GM12878 (cell line): ENCODE measurements around the gene AVEN. TPM values are rescaled to one million over a fixed set of nuclear protein-coding genes. Genes with fewer than 3 reads are reported as not detected.

Experiments
- CUX1 ChIP-seq: IDR thresholded peaks from 2 replicates; pipeline ENCODE4 v1.6.1; 2012; ENCODE audit warnings: improper control_type of control experiment, low read depth, low read length; ENCODE audit not compliant: insufficient replicate concordance
- MXI1 ChIP-seq: fragments of 150-350 bp; IDR thresholded peaks from 2 replicates; pipeline ENCODE4 v1.6.1; 2011; ENCODE audit warnings: low read depth, mild to moderate bottlenecking, inconsistent platforms, low read length, improper control_type of control experiment
- PAX5 ChIP-seq: IDR thresholded peaks from 2 replicates; pipeline ENCODE4 v1.6.1; 2011; ENCODE audit warnings: low read depth, low read length, borderline replicate concordance
- SKIL ChIP-seq: fragments of 450-650 bp; IDR thresholded peaks from 2 replicates; pipeline ENCODE4 v1.6.1; 2017; ENCODE audit warnings: mild to moderate bottlenecking, low read depth, inconsistent platforms; ENCODE audit not compliant: poor library complexity, severe bottlenecking
- USF2 ChIP-seq: IDR thresholded peaks from 2 replicates; pipeline ENCODE4 v1.6.1; 2011; ENCODE audit warnings: low read depth, low read length, improper control_type of control experiment, borderline replicate concordance
- ZBTB11 ChIP-seq: fragments of 450-650 bp; formaldehyde crosslinking; IDR thresholded peaks from 2 replicates; pipeline ENCODE4 v1.5.0; 2022; ENCODE audit warnings: mild to moderate bottlenecking, missing genetic modification characterization
- ZNF274 ChIP-seq: IDR thresholded peaks from one replicate; pipeline ENCODE4 v1.8.0; 2011; ENCODE audit not compliant: insufficient read length, insufficient read depth
- polyA plus RNA-seq, 11 experiments: library from polyadenylated mRNA; depleted of rRNA in 4 of 11; unstranded in 6 of 11; stranded (reverse) in 5 of 11; fragments of >200 nt; fragmentation: Nextera tagmentation in 4 of 11; fragmentation: Illumina TruSeq in 1 of 11; extraction: Ambion mirVana in 4 of 11; extraction: Trizol in 1 of 11; gene quantifications; 1 replicate in 1 of 11; 2 replicates in 10 of 11; pipeline versions ENCODE4 v1.2.1 to v1.2.3, GENCODE V29; 2011 to 2016; ENCODE audit warnings: inconsistent platforms in 2 of 11, missing spikeins in 2 of 11, low read depth in 1 of 11
- total RNA-seq, 4 experiments: library from RNA; depleted of rRNA in 3 of 4; stranded (reverse); fragments of >200 nt in 3 of 4; fragmentation: Illumina TruSeq in 1 of 4; extraction: Trizol in 1 of 4; gene quantifications; 2 replicates each; pipeline versions ENCODE4 v1.2.1 to v1.2.3, GENCODE V29; 2013 to 2021

Gene AVEN
- total and polyA plus RNA-seq, 10 of the 15 experiments (the other 5 are each of a cell fraction or from before 2014, with no cell fraction given): 1.4 to 15.1 (median 10.5) TPM

GRCh38 chr15:33894193-33894592 lies 144.8 kb downstream of the AVEN start (continued):
- no peak for TF ChIP-seq CUX1
- TF ChIP-seq MXI1: no peak
- TF ChIP-seq USF2: no peak
- TF ChIP-seq ZNF274: no peak
- TF ChIP-seq SKIL: no peak
- TF ChIP-seq ZBTB11: no peak
- no peak for TF ChIP-seq PAX5
